Effector memory CD8-positive, alpha-beta T cell (primary cell): ENCODE measurements around the gene NEDD4.

Source experiments
- ATAC-seq: fragments of 150-1000 bp; cut with Tn5 transposase; replicated peaks from 2 replicates; pipeline ENCODE4 v1.10.0; 2021; ENCODE audit warnings: mild to moderate bottlenecking, moderate library complexity
- DNase-seq, 3 experiments: peaks; one replicate each; pipeline ENCODE4 v3.0.0; 2021
- H3K27ac Mint-ChIP-seq, 2 donors: one replicate each; pipeline ENCODE4 v1.8.0; 2022; ENCODE audit warnings: mild to moderate bottlenecking in 2 of 2, mixed read lengths in 2 of 2, moderate library complexity in 2 of 2
- H3K27me3 Mint-ChIP-seq, 2 donors: one replicate each; pipeline ENCODE4 v1.8.0; 2022; ENCODE audit warnings: mixed read lengths in 2 of 2
- H3K36me3 Mint-ChIP-seq: one replicate; pipeline ENCODE4 v1.8.0; 2022; ENCODE audit warnings: mild to moderate bottlenecking, moderate library complexity, mixed read lengths; ENCODE audit not compliant: insufficient read depth
- H3K4me1 Mint-ChIP-seq, 2 donors: one replicate each; pipeline ENCODE4 v1.8.0; 2022; ENCODE audit warnings: low read depth in 2 of 2, mixed read lengths in 2 of 2
- H3K4me3 Mint-ChIP-seq, 2 donors: one replicate each; pipeline ENCODE4 v1.8.0; 2022; ENCODE audit warnings: mild to moderate bottlenecking in 2 of 2, mixed read lengths in 2 of 2, moderate library complexity in 2 of 2
- H3K9me3 Mint-ChIP-seq, 2 donors: one replicate each; pipeline ENCODE4 v1.8.0; 2022; ENCODE audit warnings: mixed read lengths in 2 of 2

NEDD4 gene

GRCh38 chr15:55916666-55917409 lies 76.6 kb downstream of the NEDD4 start:
- no peak for DNase-seq
- Mint-ChIP-seq H3K36me3 (peaks cover 2% of the 10 kb centered on the region), H3K4me3 (no peak overlapping the region), H3K27ac (no peak overlapping the region), H3K27me3 (no peaks in the 10 kb centered on the region), H3K4me1 (no peaks in the 10 kb centered on the region), H3K9me3 (no peaks in the 10 kb centered on the region)
- no peak for ATAC-seq

DNA sequence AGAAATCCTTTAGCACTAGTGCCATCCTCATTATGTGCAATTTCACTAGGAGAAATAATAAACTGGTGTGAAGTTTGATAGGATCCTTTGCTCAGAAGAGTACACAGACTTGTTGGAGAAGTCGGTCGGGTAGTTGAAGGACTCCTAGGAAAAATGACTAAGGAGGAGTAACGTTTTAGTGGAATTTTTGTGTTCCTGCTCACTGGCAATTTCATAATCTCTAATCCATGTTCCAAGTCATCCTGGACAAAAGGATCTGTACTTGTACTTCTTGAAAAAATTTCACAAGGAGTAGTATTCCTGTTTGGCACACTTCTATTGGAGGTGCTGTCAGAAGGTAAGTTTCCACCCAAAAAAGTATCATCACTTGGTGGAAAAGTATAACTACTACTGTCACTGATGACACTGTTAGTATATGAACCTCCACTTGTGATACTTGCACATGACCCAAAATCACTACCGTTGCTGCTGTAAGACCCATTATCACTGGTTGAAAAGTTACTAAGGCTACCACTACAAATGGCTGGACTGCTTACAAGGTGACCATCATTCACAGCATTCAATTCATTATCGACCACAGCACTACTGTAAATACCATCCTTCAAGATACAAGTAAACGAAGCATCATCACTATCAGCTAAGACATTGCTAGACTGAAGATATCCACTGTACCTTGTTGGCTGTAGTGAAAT lies 77.4 kb downstream of the NEDD4 start:
- no peaks in the 10 kb centered on the region for H3K4me1 Mint-ChIP-seq

DNA sequence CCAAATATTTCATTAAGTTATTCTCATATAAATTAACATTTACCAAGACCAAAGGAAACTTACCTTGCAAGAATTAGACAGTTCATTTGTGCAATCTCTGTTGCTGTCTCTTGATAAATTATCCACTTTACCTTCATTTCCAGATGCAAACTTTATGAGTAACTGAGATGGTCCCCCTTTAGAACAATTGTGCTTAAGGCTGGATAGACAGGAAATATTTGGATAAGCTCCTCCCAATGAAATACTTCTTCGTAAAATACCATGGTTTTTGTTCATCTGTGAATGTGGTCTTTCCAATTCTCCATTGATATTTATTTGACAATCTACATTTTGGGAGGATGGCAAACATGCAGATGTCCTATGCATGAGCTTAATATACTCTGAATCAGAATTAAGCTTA lies 78.2 kb downstream of the NEDD4 start:
- H3K27ac Mint-ChIP-seq: no peak overlapping the region
- no peak for DNase-seq

More for the DNA sequence above, 77.4 kb downstream of the NEDD4 start:
- ATAC-seq (no peak), DNase-seq (no peak)
- no peak overlapping the region for H3K4me3 Mint-ChIP-seq
- H3K9me3 Mint-ChIP-seq: no peaks in the 10 kb centered on the region
- H3K27me3 Mint-ChIP-seq: no peaks in the 10 kb centered on the region
- no peak overlapping the region for H3K27ac Mint-ChIP-seq
- no peaks in the 10 kb centered on the region for H3K36me3 Mint-ChIP-seq

DNA sequence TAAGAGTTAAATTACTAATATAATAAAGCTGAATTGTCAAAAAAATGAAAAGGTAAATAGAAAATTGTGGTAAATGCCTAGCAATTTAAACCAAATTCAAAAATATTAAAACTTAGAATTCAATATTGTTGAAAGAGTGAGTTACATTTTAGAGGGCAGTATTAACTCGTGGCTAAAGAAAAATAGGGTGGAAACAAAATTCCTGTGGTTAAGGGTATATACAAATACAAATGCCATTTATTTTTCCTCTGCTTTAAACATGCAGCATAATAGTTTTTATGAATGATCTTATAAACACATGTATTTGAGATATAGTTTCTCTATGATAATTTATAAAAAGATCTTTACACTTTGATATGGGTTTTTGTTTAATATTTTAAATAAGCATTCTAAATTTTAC lies 79.0 kb downstream of the NEDD4 start:
- Mint-ChIP-seq H3K4me1 (no peaks in the 10 kb centered on the region), H3K36me3 (no peaks in the 10 kb centered on the region), H3K27me3 (no peaks in the 10 kb centered on the region), H3K4me3 (no peak overlapping the region), H3K27ac (no peak overlapping the region), H3K9me3 (no peaks in the 10 kb centered on the region)
- ATAC-seq (no peak), DNase-seq (no peak)

More for the DNA sequence above, 78.2 kb downstream of the NEDD4 start:
- no peaks in the 10 kb centered on the region for H3K4me1 Mint-ChIP-seq
- no peak overlapping the region for H3K4me3 Mint-ChIP-seq
- ATAC-seq: no peak
- H3K36me3 Mint-ChIP-seq: no peaks in the 10 kb centered on the region
- no peaks in the 10 kb centered on the region for H3K27me3 Mint-ChIP-seq
- no peaks in the 10 kb centered on the region for H3K9me3 Mint-ChIP-seq

DNA sequence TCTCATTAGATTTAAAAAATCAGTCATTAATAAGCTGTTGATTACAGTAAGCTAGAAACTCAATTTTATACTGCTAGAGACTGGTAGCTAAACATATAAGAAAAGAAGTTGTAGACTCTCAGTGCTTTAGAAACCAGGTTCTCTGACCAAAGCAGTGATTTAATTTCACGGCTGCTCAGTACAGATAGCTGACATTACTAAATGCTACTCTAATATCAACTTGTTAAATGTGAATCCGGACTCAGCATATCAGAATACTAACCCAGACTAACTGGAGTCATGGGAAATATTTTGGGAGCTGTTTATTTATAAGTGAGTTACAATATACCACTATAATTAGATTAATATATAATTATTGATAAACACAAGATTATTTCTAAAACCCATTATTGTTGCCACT lies 80.4 kb downstream of the NEDD4 start:
- no peaks in the 10 kb centered on the region for H3K9me3 Mint-ChIP-seq
- DNase-seq: no peak

GRCh38 chr15:55909036-55909811 lies 84.2 kb downstream of the NEDD4 start:
- DNase-seq (no peak), ATAC-seq (no peak)
- Mint-ChIP-seq H3K36me3 (no peaks in the 10 kb centered on the region), H3K4me3 (no peak overlapping the region), H3K9me3 (no peaks in the 10 kb centered on the region), H3K4me1 (no peaks in the 10 kb centered on the region), H3K27ac (no peak overlapping the region), H3K27me3 (no peaks in the 10 kb centered on the region)

More for the DNA sequence above, 80.4 kb downstream of the NEDD4 start:
- Mint-ChIP-seq H3K27me3 (no peaks in the 10 kb centered on the region), H3K4me1 (no peaks in the 10 kb centered on the region), H3K27ac (no peak overlapping the region), H3K36me3 (no peaks in the 10 kb centered on the region), H3K4me3 (no peak overlapping the region)
- no peak for ATAC-seq

DNA sequence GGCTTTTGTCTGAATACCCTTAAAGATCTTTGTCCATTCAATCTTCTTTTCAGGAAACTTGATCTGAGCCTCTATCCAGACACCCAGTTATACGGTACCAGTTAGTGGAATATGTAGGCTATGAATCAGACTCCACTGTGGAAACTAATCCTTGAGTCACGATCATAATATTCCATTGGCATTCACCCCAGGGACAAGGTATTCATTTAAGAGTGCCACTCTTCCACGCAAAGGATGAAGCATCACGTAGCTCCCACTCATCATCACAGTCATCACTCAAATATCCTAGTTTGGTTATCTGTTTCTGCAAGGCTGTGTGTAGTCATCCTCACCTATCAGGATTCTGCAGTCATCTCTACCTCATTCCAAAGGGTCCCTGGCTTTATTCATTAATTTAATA lies 85.6 kb downstream of the NEDD4 start:
- H3K9me3 Mint-ChIP-seq: no peaks in the 10 kb centered on the region
- no peak overlapping the region for H3K27ac Mint-ChIP-seq
- H3K4me1 Mint-ChIP-seq: no peaks in the 10 kb centered on the region
- H3K4me3 Mint-ChIP-seq: no peak overlapping the region
- DNase-seq (no peak), ATAC-seq (no peak)
- H3K27me3 Mint-ChIP-seq: no peaks in the 10 kb centered on the region
- H3K36me3 Mint-ChIP-seq: no peaks in the 10 kb centered on the region

DNA sequence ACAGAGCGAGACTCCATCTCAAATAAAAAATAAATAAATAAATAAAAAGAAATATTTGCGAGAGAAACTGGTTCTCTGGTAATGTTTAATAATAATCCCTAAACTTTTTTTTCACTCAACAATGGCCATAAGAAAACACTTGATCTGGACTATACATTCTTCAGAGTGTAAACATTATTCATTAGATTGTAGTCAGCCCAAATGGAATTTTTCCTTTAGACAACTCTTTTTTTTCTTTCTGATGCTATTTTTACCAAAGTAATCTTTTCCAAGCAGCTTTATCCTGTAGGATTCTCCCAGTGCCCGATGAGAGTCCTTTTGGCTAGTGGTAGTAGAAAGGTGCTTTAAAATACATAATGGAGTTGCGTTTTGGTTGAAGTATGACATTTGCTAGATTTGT lies 90.4 kb downstream of the NEDD4 start:
- no peak overlapping the region for H3K27ac Mint-ChIP-seq
- no peak overlapping the region for H3K4me3 Mint-ChIP-seq
- no peaks in the 10 kb centered on the region for H3K27me3 Mint-ChIP-seq
- DNase-seq (no peak), ATAC-seq (no peak)
- no peaks in the 10 kb centered on the region for H3K9me3 Mint-ChIP-seq
- no peaks in the 10 kb centered on the region for H3K36me3 Mint-ChIP-seq
- H3K4me1 Mint-ChIP-seq: no peaks in the 10 kb centered on the region

- ATAC-seq: no peak
- no peak for DNase-seq
- Mint-ChIP-seq H3K36me3 (no peaks in the 10 kb centered on the region), H3K4me3 (no peak overlapping the region), H3K4me1 (no peaks in the 10 kb centered on the region), H3K9me3 (no peaks in the 10 kb centered on the region), H3K27me3 (no peaks in the 10 kb centered on the region), H3K27ac (no peak overlapping the region)
Observed at GRCh38 chr15:55900019-55900418, 93.4 kb downstream of the NEDD4 start.

DNA sequence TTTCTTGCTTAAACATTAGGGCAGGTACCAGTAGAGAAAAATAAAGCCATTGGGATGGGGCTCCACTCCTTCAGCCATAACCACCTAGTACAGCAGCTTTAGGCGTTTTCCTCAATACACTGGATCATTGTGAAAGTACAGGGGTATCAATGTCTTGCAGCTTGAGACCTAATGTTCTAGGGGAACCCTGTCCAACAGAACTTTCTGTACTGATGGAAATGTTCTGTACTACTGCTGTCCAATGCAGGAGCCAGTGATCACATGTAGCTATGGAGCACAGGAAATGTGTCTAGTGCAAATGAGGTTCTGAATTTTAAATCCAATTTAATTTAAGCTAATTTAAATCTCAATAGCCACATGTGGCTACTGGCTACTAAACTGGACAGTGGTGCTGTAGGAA lies 93.9 kb downstream of the NEDD4 start:
- Mint-ChIP-seq H3K36me3 (no peaks in the 10 kb centered on the region), H3K27ac (no peak overlapping the region), H3K9me3 (no peaks in the 10 kb centered on the region), H3K4me1 (no peaks in the 10 kb centered on the region), H3K27me3 (no peaks in the 10 kb centered on the region), H3K4me3 (no peak overlapping the region)
- DNase-seq (no peak), ATAC-seq (no peak)

- Mint-ChIP-seq H3K4me1 (no peaks in the 10 kb centered on the region), H3K27ac (no peak overlapping the region), H3K9me3 (no peaks in the 10 kb centered on the region), H3K27me3 (no peaks in the 10 kb centered on the region), H3K4me3 (no peak overlapping the region), H3K36me3 (no peaks in the 10 kb centered on the region)
- ATAC-seq: no peak
- DNase-seq: no peak
Observed at GRCh38 chr15:55897560-55898336, 95.7 kb downstream of the NEDD4 start.

DNA sequence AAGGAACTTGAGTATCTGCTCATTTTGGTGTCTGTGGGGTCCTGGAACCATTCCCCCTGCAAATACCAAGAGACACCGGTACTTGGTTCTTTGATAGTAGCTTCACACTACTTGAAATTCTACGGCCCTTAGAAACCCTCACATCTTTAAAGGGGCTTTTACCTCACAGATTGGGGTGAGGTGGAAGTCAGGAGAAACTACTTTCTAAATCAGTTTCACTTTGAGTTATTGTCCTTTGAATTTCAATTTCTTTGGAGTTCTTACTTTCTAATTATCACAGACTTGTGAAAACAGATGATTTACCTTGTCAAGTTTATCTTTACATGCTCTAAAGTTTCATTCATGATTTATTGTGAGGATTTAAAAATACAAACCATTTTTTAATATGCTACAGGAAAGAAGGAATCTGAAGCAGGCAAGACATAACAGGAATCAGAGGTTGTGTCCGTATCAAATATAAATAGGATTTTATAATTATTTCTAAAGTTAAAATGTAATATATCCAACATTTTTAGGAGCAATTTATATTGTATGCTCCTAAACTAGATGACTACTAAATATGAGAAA lies 98.9 kb downstream of the NEDD4 start:
- no peaks in the 10 kb centered on the region for H3K4me1 Mint-ChIP-seq
- no peak overlapping the region for H3K4me3 Mint-ChIP-seq

DNA sequence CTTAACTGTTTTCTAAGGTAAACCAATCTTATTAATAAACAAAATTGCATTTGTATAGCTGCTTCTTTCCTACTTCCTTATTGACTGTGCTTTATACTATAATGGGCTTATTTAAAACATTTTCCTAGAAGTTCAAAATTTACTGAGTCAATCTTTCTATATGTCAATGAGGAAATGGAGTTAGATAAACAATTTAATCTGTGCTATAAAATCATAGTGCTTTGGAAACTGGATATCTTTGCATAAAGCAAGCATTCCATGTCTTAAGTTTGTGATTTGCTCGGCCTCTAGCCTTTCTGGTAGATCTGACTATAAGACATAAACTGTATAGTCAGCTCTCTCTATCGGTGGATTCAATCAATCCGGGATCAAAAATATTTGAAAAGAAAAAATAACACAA lies 99.6 kb downstream of the NEDD4 start:
- Mint-ChIP-seq H3K4me1 (no peaks in the 10 kb centered on the region), H3K36me3 (no peaks in the 10 kb centered on the region), H3K27me3 (no peaks in the 10 kb centered on the region), H3K4me3 (no peak overlapping the region), H3K27ac (no peak overlapping the region), H3K9me3 (no peaks in the 10 kb centered on the region)
- no peak for ATAC-seq
- DNase-seq: no peak

More for the DNA sequence above, 98.9 kb downstream of the NEDD4 start:
- no peak overlapping the region for H3K27ac Mint-ChIP-seq
- H3K9me3 Mint-ChIP-seq: no peaks in the 10 kb centered on the region
- H3K27me3 Mint-ChIP-seq: no peaks in the 10 kb centered on the region
- no peak for ATAC-seq
- no peaks in the 10 kb centered on the region for H3K36me3 Mint-ChIP-seq
- DNase-seq: no peak
